GM12892 (cell line): ENCODE results near the gene NME3.

Experiments
- POLR2A ChIP-seq: IDR thresholded peaks from 2 replicates; pipeline ENCODE4 v1.6.1; 2011; ENCODE audit warnings: low read depth, low read length, control low read depth
- POLR2AphosphoS5 ChIP-seq: IDR thresholded peaks from 2 replicates; pipeline ENCODE4 v1.6.1; 2011; ENCODE audit warnings: low read depth, low read length, control low read depth
- TAF1 ChIP-seq: IDR thresholded peaks from 2 replicates; pipeline ENCODE4 v1.6.1; 2011; ENCODE audit warnings: low read depth, mild to moderate bottlenecking, control low read depth, low read length, borderline replicate concordance

- no peak for TF ChIP-seq POLR2A
- TF ChIP-seq TAF1: no peak
- no peak for TF ChIP-seq POLR2AphosphoS5
Measured at GRCh38 chr16:1771864-1772361, 570 bp upstream of the NME3 start.
